GM19239 (cell line): ENCODE measurements around the gene CYBA.
"Not testable (repeated sequence)": the region's sequence is repeated elsewhere in the genome, so short reads cannot be mapped to it uniquely, and the experiment has no call there.

ENCODE experiments used
- DNase-seq: peaks from one replicate; pipeline ENCODE4 v3.0.0; 2011; ENCODE audit warnings: low spot score; ENCODE audit not compliant: insufficient read length
- FAIRE-seq: peaks from 2 replicates; lab custom pipeline; 2011; peaks lifted over from hg19 to GRCh38; lab: Jason Lieb, UNC

The CYBA gene

GRCh38 chr16:88686439-88687253 is 35.8 kb upstream of the CYBA start, which contains the start of gene SNAI3:
TSS of gene SNAI3 (minus strand) at chr16:88686507. CDS start at chr16:88686406, 101 bp downstream.
- DNase-seq, result peak; percentile 95
- FAIRE-seq, result peak; percentile 77

DNA sequence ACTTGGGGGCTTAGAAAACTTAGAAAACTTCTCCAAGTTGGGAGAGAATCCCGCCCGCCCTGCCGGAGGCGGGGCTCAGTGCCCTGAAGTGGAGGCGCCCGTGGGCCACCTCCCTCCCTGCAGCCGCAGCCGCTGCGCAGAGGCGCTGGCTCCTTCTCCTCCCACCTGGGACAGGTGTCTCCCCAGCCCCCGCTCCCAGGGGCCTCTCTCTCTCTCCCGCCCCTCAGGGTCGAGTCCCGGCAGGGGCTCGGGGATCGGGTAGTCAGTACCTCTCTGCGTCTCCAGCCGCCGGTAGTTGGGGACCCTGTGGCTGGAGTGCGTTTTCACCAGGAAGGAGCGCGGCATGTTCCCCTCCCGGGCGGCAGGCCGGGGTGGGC is 35.2 kb upstream of the CYBA start:
- FAIRE-seq (no peak), DNase-seq (no peak)

DNA sequence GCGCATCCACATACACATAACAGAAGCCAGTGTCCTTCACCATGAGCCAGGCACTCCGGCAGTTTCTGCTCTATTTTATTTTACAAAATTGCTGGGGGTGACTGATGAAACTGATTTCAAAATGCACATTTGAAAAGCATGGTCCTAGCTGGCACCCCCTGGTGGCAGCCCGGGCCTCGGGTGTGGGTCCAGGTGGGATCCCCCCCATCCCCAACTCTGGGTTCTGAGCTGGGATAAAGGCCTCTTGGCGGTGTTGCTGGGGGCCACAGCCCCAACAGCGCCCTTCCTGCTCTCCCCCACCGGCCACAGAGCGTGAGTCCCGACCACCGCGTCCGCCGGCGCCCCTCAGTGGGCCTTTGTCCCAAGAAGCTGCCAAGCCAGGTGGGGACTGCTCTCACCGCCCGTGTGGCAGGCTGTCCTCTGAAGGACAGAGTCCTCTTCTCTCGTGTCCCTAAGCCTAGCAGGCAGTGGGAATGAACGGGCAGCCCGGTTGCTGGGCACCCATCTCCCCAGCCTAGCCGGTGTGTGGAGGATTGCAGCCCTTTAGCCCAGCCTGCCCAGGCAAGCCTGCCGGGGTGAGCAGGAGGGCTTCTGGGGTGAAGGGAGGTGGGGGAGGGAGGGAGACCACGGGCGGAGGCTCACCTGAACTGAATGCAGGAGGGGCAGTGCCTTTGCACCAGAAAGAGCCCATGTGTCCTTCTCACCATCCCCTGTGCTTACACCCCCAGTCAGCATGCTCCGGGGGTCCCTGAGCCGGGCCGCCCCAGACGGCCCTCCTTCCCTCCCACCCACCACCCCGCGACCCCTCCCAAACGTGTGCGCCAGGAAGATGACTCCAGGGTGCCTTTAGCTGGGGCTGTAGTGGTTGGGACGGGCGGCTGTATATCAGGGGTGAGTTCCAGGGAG is 34.6 kb upstream of the CYBA start:
- FAIRE-seq (no peak), DNase-seq (no peak)

GRCh38 chr16:88684569-88685155 is 33.8 kb upstream of the CYBA start:
- no peak for FAIRE-seq
- no peak for DNase-seq

GRCh38 chr16:88681709-88682451 is 31.0 kb upstream of the CYBA start:
- peak; percentile 92 for DNase-seq
- FAIRE-seq, result peak; percentile 94

GRCh38 chr16:88681084-88681680 is 30.3 kb upstream of the CYBA start:
- DNase-seq (peak; percentile 67), FAIRE-seq (peak; percentile 85)

GRCh38 chr16:88680554-88681083 is 29.8 kb upstream of the CYBA start:
- DNase-seq, result no peak
- no peak for FAIRE-seq

GRCh38 chr16:88678224-88678979 is 27.5 kb upstream of the CYBA start:
- FAIRE-seq (no peak), DNase-seq (no peak)

GRCh38 chr16:88677721-88678120 is 26.9 kb upstream of the CYBA start:
- DNase-seq (no peak), FAIRE-seq (no peak)

DNA sequence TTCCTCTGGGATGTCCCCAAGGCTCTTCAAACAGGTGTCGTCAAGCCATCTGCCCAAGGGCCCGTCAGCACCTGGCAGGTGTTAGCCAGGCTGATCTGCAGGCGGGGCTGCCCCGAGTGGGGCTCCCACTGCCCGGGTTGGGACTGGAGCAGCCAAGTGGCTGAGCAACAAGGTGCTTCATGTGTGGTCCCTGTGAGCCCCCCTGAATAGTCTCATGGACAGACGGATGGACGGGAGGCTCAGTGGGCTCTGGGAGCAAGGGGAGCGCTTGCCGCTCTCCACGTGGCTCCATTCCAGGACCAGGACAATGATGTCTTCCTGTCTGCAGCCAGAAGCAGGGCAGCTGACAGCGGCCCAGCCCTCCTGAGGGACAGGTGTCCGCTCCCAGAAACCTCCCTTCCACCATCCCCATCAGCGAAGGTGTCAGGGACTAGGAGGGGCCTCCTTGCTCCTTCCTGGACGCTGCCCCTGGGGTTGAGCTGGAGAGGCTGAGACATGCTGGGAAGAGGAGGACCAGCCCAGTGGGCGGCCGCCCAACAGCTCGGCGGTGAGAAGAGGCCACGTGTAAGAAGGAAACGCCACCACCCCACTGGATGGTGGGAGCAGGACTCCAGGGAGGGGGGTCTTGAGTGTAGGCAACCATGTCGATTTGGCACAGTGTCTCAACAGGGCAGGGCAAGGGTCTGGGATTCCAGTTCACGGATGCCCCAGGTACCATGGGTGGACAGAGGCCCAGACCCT is 25.8 kb upstream of the CYBA start:
- FAIRE-seq (no peak), DNase-seq (no peak)

DNA sequence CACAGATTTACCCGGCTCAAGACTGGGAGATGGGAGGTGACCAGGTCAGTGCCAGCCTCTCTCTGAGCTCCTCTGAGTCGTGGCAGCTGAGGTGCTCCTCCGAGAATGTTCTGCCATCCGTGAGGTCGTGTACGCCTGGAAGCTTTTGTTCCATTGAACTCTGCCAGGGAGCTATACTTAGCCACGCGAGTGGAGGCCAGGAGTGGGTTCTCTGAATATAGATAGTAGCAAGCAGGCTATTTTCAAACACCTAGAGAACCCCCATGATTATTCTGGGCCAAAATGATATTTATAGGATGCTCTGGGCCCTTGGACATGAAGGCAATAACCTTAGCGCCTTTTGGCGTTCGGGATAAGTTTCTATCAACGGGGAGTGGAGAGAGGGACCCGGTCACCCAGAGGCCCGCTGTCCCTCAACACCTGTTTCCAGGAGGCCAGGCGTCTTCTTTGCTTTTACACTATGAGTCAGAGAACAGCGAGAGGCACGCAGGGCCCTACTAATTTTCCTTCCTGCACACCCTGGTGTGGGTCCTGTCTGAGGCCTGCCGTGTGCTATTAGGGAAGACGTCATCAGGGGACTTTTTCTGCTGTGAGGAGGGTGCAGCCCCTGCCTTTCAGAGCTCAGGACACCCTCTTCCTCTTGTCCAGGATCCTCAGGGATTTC is 23.0 kb upstream of the CYBA start:
- DNase-seq (no peak), FAIRE-seq (no peak)

DNA sequence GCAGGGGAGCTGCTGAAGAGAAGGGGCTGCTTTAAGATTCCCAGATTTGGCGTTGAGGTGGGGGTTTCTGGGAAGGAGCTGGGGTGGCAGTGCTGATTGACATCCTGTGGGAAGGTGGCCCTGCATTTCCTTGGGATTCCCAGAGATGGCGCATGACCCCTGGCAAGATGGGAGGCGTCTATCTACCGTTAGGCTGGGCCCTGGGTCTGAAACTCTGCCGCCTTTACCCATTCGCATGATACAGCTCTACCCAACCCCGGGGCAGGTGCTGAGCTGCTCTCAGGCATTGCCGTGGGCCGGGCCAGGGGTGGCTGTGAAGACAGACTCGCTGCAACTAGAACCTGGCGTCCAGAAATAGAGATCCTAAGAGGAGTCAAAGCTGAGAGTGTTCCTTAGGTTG is 21.9 kb upstream of the CYBA start:
- DNase-seq (no peak), FAIRE-seq (no peak)

DNA sequence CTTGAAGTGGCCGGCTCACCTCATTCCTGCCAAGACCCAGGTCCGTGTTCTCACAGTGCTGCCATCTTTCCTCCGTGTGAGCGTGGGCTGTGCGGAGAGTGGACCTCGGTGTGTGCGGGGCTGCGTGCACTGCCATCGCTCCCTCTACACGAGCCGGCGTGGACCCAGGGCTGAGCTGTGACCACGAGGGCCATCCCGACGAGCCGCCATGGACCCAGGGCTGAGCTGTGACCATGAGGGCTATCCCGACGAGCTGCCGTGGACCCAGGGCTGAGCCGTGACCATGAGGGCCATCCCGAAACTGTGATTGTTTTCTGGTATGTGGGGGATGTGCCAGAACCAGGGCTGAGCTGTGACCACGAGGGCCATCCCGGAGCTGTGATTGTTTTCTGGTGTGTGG is 21.0 kb upstream of the CYBA start:
- DNase-seq (no peak), FAIRE-seq (no peak)

DNA sequence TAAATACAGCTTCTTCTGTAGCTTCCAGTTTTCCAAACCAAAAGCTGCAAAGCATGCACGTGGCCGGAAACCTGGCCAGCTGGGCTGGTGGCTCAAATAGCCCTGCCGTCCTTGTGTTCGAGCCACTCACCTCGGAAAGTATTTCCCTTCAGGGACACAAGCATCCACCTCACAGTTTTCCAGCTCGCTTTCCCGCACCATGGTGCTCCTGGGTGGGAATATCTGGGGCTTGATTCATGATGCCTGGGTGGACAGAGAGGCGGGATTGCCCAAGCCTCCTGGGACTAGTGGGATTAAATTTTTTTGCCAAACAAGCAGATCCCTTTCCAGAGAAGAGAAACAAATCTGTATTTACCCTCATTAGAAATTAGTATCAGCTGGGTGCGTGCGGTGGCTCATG is 19.1 kb upstream of the CYBA start:
- DNase-seq (no peak), FAIRE-seq (no peak)

- not testable (repeated sequence) for DNase-seq, FAIRE-seq
These were observed 18.6 kb upstream of the CYBA start for GRCh38 chr16:88669493-88669892.

DNA sequence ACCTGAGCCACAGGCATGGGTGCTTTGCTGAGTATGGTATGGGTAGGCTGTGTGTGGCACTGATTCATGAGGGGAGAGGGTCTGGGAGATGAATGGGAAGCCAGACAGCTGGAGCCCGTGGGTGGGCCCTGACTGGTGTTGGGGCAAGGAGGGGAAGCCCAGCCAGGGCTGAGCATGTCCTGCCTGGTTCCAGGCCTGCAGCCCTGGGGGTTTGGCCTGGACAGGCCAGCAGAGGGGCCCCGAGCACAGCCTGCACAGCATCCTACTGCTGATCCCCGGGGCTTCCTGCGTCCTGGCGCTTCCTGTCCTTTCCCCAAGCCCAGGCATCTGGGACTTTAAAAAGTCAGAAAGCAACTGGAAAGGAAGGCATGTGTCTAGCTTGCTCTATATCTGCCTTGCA is 16.6 kb upstream of the CYBA start:
- no peak for FAIRE-seq
- DNase-seq, result no peak

DNA sequence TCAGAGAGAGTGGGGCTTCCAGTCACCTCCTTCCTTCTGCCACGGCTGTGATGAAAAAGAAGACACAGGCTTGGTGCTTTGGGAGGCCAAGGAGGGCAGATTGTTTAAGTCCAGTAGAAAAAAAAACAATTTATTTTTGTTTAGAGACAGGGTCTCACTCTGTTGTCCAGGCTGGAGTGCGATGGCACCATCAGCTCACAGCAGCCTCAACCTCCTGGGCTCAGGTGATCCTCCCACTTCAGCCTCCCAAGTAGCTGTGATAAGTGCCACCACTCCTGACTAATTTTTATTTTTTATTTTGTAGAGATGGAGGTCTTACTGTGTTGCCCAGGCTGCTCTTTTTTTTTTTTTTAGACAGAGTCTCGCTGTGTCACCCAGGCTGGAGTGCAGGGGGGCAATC is 14.7 kb upstream of the CYBA start:
- DNase-seq (no peak), FAIRE-seq (no peak)

GRCh38 chr16:88665148-88665547 is 14.3 kb upstream of the CYBA start:
- FAIRE-seq, result no peak
- no peak for DNase-seq
